ENCODE results near the gene MAP2.

DNA sequence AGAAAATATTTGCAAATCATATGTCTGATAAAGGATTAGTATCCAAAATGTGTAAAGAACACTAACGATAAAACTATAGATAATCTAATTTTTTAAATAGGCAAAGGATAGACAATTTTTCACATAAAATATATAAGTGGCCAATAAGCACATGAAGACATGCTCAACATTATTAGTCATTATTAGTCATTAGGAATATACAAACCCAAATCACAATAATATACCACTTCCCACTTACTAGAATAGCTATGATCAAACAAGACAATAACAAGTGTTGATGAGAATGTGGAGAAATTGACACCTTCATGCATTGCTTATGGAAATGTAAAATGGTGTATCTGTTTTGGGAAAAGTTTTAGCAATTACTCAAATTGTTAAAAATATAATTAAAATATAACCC is 12.6 kb upstream of the MAP2 start:
- TF ChIP-seq FOXA1 (IDR thresholded peaks at IDR 0.05) (no peak), CTBP1 (IDR thresholded peaks at IDR 0.05; ENCODE audit: borderline replicate concordance) (no peak), SP1 (IDR thresholded peaks at IDR 0.05) (no peak), BHLHE40 (IDR thresholded peaks at IDR 0.05; ENCODE audit: borderline replicate concordance) (no peak), FOXM1 (IDR thresholded peaks at IDR 0.05; ENCODE audit: borderline replicate concordance) (no peak)
- TF ChIP-seq, protein P1, sequence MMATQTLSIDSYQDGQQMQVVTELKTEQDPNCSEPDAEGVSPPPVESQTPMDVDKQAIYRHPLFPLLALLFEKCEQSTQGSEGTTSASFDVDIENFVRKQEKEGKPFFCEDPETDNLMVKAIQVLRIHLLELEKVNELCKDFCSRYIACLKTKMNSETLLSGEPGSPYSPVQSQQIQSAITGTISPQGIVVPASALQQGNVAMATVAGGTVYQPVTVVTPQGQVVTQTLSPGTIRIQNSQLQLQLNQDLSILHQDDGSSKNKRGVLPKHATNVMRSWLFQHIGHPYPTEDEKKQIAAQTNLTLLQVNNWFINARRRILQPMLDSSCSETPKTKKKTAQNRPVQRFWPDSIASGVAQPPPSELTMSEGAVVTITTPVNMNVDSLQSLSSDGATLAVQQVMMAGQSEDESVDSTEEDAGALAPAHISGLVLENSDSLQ (IDR thresholded peaks at IDR 0.05): no peak
